Lung (tissue), 12 donors: ENCODE data around the gene MED12. TPM values are rescaled to one million over a fixed set of nuclear protein-coding genes. Genes with fewer than 3 reads are reported as not detected.

Experiments
- ATAC-seq: fragments of 200-7000 bp; cut with Tn5 transposase; one replicate; pipeline ENCODE4 v1.9.1; 2020; ENCODE audit warnings: moderate number of reproducible peaks; ENCODE audit not compliant: insufficient read depth, low FRiP score
- DNase-seq, 3 donors: peaks; one replicate each; pipeline ENCODE4 v3.0.0-alpha.2; 2013 to 2017
- H3K27ac ChIP-seq, 2 donors: one replicate each; pipeline ENCODE4 v1.5.1; 2013; ENCODE audit warnings: mild to moderate bottlenecking in 2 of 2, moderate library complexity in 2 of 2, control low read depth in 1 of 2, inconsistent platforms in 1 of 2, low read depth in 1 of 2, low read length in 1 of 2
- H3K27me3 ChIP-seq, 3 donors: one replicate each; pipeline ENCODE4 v1.5.1; 2013; ENCODE audit warnings: low read length in 2 of 3; ENCODE audit not compliant: control insufficient read depth in 3 of 3, insufficient read depth in 3 of 3
- H3K36me3 ChIP-seq, 4 donors: one replicate each; pipeline ENCODE4 v1.5.1; 2013; ENCODE audit warnings: low read length in 4 of 4, mild to moderate bottlenecking in 1 of 4, moderate library complexity in 1 of 4; ENCODE audit not compliant: control insufficient read depth in 4 of 4, insufficient read depth in 4 of 4
- H3K4me1 ChIP-seq, 5 donors: one replicate each; pipeline ENCODE4 v1.5.1; 2013; ENCODE audit warnings: low read length in 5 of 5, mild to moderate bottlenecking in 2 of 5, moderate library complexity in 1 of 5; ENCODE audit not compliant: control insufficient read depth in 5 of 5, insufficient read depth in 5 of 5
- H3K4me3 ChIP-seq: one replicate; pipeline ENCODE4 v1.5.1; 2013; ENCODE audit warnings: mild to moderate bottlenecking, control low read depth, moderate library complexity
- H3K9ac ChIP-seq, 2 donors: one replicate each; pipeline ENCODE4 v1.5.1; 2013; ENCODE audit warnings: low read length in 2 of 2, control low read depth in 1 of 2; ENCODE audit not compliant: insufficient read depth in 1 of 2
- H3K9me3 ChIP-seq, 4 donors: one replicate each; pipeline ENCODE4 v1.5.1; 2013; ENCODE audit warnings: low read length in 3 of 4, mild to moderate bottlenecking in 1 of 4, moderate library complexity in 1 of 4; ENCODE audit not compliant: control insufficient read depth in 4 of 4, insufficient read depth in 3 of 4
- CTCF ChIP-seq: IDR thresholded peaks from 2 replicates; pipeline ENCODE4 v1.5.1; 2012; ENCODE audit warnings: mild to moderate bottlenecking; ENCODE audit errors: control extremely low read depth, extremely low read depth
- WGBS, 2 donors: extraction: QIAGEN DNeasy Blood & Tissue Kit; methylation state at CpG; one replicate each; pipeline ENCODE4 v1.1.7; 2013; 5-methylcytosine and 5-hydroxymethylcytosine counted together
- polyA plus RNA-seq, 2 donors: library from polyadenylated mRNA; stranded (reverse); fragments of 200-250 nt; gene quantifications; one replicate each; pipeline ENCODE4 v1.2.1, GENCODE V29; 2013
- total RNA-seq, 2 donors: library from RNA; depleted of rRNA in 1 of 2; stranded (reverse); fragments of >200 nt in 1 of 2; gene quantifications; one replicate each; pipeline ENCODE4 v1.2.1, GENCODE V29; 2014 to 2021
- donor health status: control.
- donor health status: control.
- donor health status: Bipolar disorder and iron deficiency.
- donor health status: healthy.
- donor health status: DM: yes; HTN: yes; CAD: no.

MED12 gene
- total and polyA plus RNA-seq, 4 donors: 10.3 to 41.1 (median 24.9) TPM

DNA sequence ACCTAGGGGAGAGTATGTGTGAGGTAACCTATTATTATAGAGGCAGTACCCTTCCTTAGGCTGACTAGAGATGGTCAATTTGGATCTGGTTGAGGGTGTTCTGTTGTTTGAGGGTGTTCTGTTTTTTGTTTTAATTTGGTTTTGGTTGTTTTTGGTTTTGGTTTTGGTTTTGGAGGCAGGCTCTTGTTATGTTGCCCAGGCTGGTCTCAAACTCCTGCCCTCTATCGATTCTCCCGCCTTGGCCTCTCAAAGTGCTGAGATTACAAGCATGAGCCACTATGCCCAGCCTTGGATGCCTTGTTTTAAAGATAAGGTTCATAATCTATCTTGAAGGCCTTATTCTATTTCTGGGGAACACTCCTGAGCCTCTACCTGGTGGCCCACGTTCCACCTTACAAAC, 12.8 kb upstream of the MED12 start:
- Histone ChIP-seq H3K9ac (no peak overlapping the region), H3K4me3 (no peak overlapping the region), H3K4me1 (peaks cover 0 to 33% (median 4%) of the 10 kb centered on the region in 5 donors), H3K9me3 (peaks cover 0 to 4% (median under 1%) of the 10 kb centered on the region in 4 donors), H3K27ac (no peak overlapping the region), H3K27me3 (peaks cover 0 to 2% (median 0%) of the 10 kb centered on the region in 3 donors), H3K36me3 (no peaks in the 10 kb centered on the region)
- 85 to 98% methylated on average over 3 of the region's 3 CpGs for WGBS, 2 donors
- no peak for TF ChIP-seq CTCF
- no peak for ATAC-seq
- DNase-seq: no peak

DNA sequence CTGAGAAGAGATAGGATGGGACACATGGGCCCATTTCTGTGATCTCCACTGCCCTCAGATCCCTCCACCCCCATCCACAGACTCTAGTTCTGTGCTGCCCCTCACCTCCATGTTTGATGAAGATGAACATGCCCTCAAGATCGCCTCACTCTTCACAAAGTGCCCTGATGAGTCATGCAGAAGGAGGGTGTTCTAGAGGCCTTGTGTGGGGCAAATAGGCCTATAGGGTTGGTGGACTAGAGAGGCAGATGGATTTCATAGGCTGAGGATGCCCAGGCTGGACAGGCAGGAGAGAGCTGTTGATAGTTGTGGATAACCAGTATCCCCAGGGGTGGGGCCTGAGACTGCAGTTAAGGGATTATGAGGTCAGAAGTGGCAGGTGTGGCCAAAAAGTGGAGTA, 12.0 kb upstream of the MED12 start, which contains the start of gene CXorf65:
Gene CXorf65 (minus strand): TSS at position 314 of the 400 bp plus-strand sequence. CDS start 184 bp downstream, at position 130.
- ATAC-seq: no peak
- 59 to 78% methylated on average over 1 of the region's 1 CpG for WGBS, 2 donors
- peaks cover 0 to 2% (median 0%) of the 10 kb centered on the region in 3 donors for H3K27me3 ChIP-seq
- no peaks in the 10 kb centered on the region for H3K36me3 ChIP-seq
- no peak within 1 kb of the TSS for H3K9ac ChIP-seq
- H3K4me1 ChIP-seq: peaks cover 0 to 33% (median 4%) of the 10 kb centered on the region in 5 donors
- no peak for TF ChIP-seq CTCF
- H3K27ac ChIP-seq: no peak within 1 kb of the TSS
- DNase-seq: no peak
- no peak within 1 kb of the TSS for H3K4me3 ChIP-seq
- H3K9me3 ChIP-seq: peaks cover 0 to 4% (median under 1%) of the 10 kb centered on the region in 4 donors

- ATAC-seq (no peak), DNase-seq (no peak)
- Histone ChIP-seq H3K27ac (no peak overlapping the region), H3K4me3 (no peak overlapping the region), H3K9me3 (peaks cover 0 to 4% (median under 1%) of the 10 kb centered on the region in 4 donors), H3K27me3 (peaks cover 0 to 2% (median 0%) of the 10 kb centered on the region in 3 donors), H3K36me3 (no peaks in the 10 kb centered on the region), H3K4me1 (peaks cover 0 to 27% (median 4%) of the 10 kb centered on the region in 5 donors), H3K9ac (no peak overlapping the region)
- no peak for TF ChIP-seq CTCF
- WGBS, 2 donors: 23 to 69% methylated on average over 4 of the region's 4 CpGs
Measured at GRCh38 chrX:71107245-71107644, 11.2 kb upstream of the MED12 start.
